ENCODE results near the gene KLF14. TPM values are rescaled to one million over a fixed set of nuclear protein-coding genes. Genes with fewer than 3 reads are reported as not detected.

KLF14 gene
- total RNA-seq, 1 experiment from 2014 or later, result not detected

- no peak for TF ChIP-seq MLX (CRISPR knock-in tag; IDR thresholded peaks at IDR 0.05)
- TF ChIP-seq NFE2L1 (CRISPR knock-in tag; IDR thresholded peaks at IDR 0.05), result no peak
- no peak for TF ChIP-seq ZNF671 (CRISPR knock-in tag; IDR thresholded peaks at IDR 0.05)
- no peak for TF ChIP-seq ZBTB43 (CRISPR knock-in tag; IDR thresholded peaks at IDR 0.05)
- no peak for TF ChIP-seq ZSCAN18 (CRISPR knock-in tag; IDR thresholded peaks at IDR 0.05)
- TF ChIP-seq, protein P1, sequence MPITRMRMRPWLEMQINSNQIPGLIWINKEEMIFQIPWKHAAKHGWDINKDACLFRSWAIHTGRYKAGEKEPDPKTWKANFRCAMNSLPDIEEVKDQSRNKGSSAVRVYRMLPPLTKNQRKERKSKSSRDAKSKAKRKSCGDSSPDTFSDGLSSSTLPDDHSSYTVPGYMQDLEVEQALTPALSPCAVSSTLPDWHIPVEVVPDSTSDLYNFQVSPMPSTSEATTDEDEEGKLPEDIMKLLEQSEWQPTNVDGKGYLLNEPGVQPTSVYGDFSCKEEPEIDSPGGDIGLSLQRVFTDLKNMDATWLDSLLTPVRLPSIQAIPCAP (CRISPR knock-in tag; IDR thresholded peaks at IDR 0.05), result no peak
- TF ChIP-seq RORB (CRISPR knock-in tag; IDR thresholded peaks at IDR 0.05), result no peak
- TF ChIP-seq EMX1 (CRISPR knock-in tag; IDR thresholded peaks at IDR 0.05), result no peak
- TF ChIP-seq, protein P2, sequence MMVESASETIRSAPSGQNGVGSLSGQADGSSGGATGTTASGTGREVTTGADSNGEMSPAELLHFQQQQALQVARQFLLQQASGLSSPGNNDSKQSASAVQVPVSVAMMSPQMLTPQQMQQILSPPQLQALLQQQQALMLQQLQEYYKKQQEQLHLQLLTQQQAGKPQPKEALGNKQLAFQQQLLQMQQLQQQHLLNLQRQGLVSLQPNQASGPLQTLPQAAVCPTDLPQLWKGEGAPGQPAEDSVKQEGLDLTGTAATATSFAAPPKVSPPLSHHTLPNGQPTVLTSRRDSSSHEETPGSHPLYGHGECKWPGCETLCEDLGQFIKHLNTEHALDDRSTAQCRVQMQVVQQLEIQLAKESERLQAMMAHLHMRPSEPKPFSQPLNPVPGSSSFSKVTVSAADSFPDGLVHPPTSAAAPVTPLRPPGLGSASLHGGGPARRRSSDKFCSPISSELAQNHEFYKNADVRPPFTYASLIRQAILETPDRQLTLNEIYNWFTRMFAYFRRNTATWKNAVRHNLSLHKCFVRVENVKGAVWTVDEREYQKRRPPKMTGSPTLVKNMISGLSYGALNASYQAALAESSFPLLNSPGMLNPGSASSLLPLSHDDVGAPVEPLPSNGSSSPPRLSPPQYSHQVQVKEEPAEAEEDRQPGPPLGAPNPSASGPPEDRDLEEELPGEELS (CRISPR knock-in tag; IDR thresholded peaks at IDR 0.05), result peak; percentile 2; the same call in 1 of the 2 replicates
- peak; percentile 76; the same call in 1 of the 2 replicates for TF ChIP-seq CREB1 (CRISPR knock-in tag; IDR thresholded peaks at IDR 0.05)
- TF ChIP-seq ATF2 (CRISPR knock-in tag; IDR thresholded peaks at IDR 0.05; ENCODE audit: borderline replicate concordance, low read depth), result no peak
- TF ChIP-seq FOXP1 (CRISPR knock-in tag; IDR thresholded peaks at IDR 0.05; ENCODE audit: borderline replicate concordance), result peak; percentile 34; the same call in 1 of the 2 replicates
- TF ChIP-seq, protein P3, sequence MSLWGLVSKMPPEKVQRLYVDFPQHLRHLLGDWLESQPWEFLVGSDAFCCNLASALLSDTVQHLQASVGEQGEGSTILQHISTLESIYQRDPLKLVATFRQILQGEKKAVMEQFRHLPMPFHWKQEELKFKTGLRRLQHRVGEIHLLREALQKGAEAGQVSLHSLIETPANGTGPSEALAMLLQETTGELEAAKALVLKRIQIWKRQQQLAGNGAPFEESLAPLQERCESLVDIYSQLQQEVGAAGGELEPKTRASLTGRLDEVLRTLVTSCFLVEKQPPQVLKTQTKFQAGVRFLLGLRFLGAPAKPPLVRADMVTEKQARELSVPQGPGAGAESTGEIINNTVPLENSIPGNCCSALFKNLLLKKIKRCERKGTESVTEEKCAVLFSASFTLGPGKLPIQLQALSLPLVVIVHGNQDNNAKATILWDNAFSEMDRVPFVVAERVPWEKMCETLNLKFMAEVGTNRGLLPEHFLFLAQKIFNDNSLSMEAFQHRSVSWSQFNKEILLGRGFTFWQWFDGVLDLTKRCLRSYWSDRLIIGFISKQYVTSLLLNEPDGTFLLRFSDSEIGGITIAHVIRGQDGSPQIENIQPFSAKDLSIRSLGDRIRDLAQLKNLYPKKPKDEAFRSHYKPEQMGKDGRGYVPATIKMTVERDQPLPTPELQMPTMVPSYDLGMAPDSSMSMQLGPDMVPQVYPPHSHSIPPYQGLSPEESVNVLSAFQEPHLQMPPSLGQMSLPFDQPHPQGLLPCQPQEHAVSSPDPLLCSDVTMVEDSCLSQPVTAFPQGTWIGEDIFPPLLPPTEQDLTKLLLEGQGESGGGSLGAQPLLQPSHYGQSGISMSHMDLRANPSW (CRISPR knock-in tag; conservative IDR thresholded peaks at IDR 0.05; ENCODE audit: low read depth), result no peak
- TF ChIP-seq NFYB (CRISPR knock-in tag; conservative IDR thresholded peaks at IDR 0.05; ENCODE audit: low read depth), result no peak; the same call in 1 of the 2 replicates
- TF ChIP-seq USF2 (CRISPR knock-in tag; IDR thresholded peaks at IDR 0.05), result no peak
- TF ChIP-seq NR1H2 (CRISPR knock-in tag; IDR thresholded peaks at IDR 0.05), result no peak
- TF ChIP-seq, protein P4, sequence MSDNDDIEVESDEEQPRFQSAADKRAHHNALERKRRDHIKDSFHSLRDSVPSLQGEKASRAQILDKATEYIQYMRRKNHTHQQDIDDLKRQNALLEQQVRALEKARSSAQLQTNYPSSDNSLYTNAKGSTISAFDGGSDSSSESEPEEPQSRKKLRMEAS (CRISPR knock-in tag; IDR thresholded peaks at IDR 0.05), result peak; percentile 84
- no peak for TF ChIP-seq PRRX2 (CRISPR knock-in tag; IDR thresholded peaks at IDR 0.05)
- no peak for TF ChIP-seq GABPB1 (CRISPR knock-in tag; IDR thresholded peaks at IDR 0.05)
- TF ChIP-seq KAT7 (CRISPR knock-in tag; IDR thresholded peaks at IDR 0.05; ENCODE audit: borderline replicate concordance), result no peak
- no peak for TF ChIP-seq GRHL2 (CRISPR knock-in tag; IDR thresholded peaks at IDR 0.05; ENCODE audit: insufficient replicate concordance, severe bottlenecking)
- no peak for TF ChIP-seq ZNF423 (CRISPR knock-in tag; IDR thresholded peaks at IDR 0.05)
- TF ChIP-seq PREB (CRISPR knock-in tag; IDR thresholded peaks at IDR 0.05; ENCODE audit: borderline replicate concordance), result no peak
- TF ChIP-seq ZNF396 (CRISPR knock-in tag; IDR thresholded peaks at IDR 0.05; ENCODE audit: borderline replicate concordance), result no peak
- TF ChIP-seq ZNF138 (CRISPR knock-in tag; conservative IDR thresholded peaks at IDR 0.05), result no peak
Measured at GRCh38 chr7:130732980-130733930, 752 bp downstream of the KLF14 start (continued).
